ENCODE measurements around the gene ANO9. TPM values are rescaled to one million over a fixed set of nuclear protein-coding genes. Genes with fewer than 3 reads are reported as not detected.
"Not testable (repeated sequence)": the region's sequence is repeated elsewhere in the genome, so short reads cannot be mapped to it uniquely, and the experiment has no call there.

Gene ANO9
- total RNA-seq, 1 donor from 2014 or later = 74.5 TPM

GRCh38 chr11:437228-437870 is 4.5 kb downstream of the ANO9 start:
- intact Hi-C loops (cut with micrococcal nuclease) = no loop called here

DNA sequence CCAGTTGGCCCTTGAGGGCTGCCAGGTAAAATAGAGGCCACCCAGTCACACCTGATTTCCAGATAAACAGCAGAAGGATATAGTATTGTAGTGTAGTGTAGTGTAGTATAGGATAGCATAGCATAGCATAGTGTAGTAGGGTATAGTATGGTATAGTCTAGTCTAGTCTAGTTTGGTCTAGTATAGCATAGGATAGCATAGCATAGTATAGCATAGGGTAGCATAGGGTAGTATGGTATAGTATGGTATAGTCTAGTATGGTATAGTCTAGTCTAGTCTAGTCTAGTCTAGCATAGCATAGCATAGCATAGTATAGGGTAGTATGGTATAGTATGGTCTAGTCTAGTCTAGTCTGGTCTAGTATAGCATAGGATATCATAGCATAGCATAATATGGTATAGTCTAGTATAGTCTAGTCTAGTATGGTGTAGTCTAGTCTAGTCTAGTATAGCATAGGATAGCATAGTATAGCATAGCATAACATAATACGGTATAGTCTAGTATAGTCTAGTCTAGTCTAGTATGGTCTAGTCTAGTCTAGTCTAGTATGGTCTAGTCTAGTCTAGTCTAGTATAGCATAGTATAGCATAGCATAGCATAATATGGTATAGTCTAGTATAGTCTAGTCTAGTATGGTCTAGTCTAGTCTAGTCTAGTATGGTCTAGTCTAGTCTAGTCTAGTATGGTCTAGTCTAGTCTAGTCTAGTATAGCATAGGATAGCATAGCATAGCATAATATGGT is 6.6 kb downstream of the ANO9 start:
- intact Hi-C loops (cut with micrococcal nuclease) = not testable (repeated sequence)

DNA sequence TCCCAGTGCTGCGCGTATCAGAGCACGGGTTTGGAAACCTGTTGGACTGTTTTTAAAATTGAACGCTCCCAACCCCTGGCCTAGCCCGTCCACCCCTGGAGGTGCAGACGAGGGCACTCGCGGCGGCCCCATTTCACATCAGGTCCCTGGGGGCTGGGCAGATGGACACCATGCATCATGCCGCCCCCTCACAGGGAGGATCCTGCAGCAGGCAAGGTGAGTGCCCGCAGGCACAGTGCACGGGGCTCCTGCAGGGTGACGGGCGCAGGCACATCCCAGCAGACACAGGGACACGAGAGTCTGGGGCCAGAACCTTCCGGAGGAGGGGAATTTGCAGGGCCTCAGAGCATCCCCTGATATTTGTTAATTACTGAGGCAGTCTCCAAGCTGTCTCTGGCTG is 7.3 kb downstream of the ANO9 start:
- intact Hi-C loops (cut with micrococcal nuclease) = no loop called here

GRCh38 chr11:433641-434040 is 8.2 kb downstream of the ANO9 start:
- intact Hi-C loops (cut with micrococcal nuclease) = no loop called here

DNA sequence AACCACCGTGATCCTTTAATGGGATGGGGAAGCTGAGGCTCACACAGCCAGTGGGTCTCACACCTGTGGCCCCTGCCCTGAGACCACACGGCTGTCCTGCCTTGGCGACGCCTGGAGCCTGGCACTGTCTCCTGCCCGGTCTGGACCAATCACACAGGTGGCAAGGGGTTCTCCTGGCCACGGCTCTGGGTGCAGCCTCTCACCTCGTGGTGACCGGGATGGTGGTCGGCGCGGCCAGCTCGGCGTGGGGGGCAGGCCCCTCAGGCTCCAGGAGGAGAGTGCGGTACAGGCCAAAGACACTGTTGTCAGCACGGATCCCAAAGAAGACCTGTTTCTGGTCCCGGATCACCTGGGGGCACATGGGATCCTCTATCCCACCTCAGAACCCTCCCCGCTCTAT is 8.7 kb downstream of the ANO9 start:
- intact Hi-C loops (cut with micrococcal nuclease) = no loop called here

- intact Hi-C loops (cut with micrococcal nuclease) = no loop called here
Observed at GRCh38 chr11:432501-433100, 9.2 kb downstream of the ANO9 start.

DNA sequence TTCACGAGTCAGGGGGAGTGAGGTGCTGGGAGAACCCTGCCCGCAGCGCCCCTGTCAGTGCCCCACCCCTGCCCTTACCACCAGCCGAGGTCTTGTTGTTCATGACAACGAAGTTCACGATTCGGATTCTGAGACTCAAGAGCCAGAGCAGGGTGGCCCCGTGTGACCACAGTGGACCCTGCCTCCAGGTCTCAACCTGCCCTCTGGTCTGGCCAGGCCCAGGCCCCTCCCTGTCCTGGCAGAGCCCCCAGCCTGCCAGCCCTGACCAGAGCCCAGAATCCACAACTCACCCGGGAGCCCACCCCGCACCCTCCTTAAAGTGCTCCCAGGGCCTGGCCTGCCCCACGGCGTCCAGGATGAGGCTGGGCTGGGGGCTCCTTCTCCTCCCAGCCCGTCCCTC is 9.9 kb downstream of the ANO9 start:
- intact Hi-C loops (cut with micrococcal nuclease) = no loop called here

- intact Hi-C loops (cut with micrococcal nuclease) = no loop called here
Observed at GRCh38 chr11:429931-430456, 11.8 kb downstream of the ANO9 start.

GRCh38 chr11:429391-429790 is 12.4 kb downstream of the ANO9 start:
- intact Hi-C loops (cut with micrococcal nuclease) = no loop called here

- intact Hi-C loops (cut with micrococcal nuclease) = no loop called here
Observed at GRCh38 chr11:428295-428694, 13.5 kb downstream of the ANO9 start.

DNA sequence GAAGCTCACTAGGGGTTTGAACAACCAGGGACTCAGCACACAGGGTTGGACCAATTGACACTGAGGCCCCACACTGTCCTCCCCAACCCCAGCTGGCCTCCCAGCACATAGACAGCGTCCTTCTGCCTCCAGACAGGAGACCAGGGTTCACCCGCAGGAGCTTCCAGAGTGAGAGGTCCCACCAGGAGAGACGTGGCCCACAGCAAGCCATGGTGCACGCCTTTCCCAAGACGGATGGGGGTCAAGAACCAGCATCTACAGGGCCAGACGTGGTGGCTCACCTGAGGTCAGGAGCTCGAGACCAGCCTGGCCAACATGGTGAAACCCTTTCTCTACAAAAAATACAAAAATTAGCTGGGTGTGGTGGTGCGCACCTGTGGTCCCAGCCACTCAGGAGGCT is 15.0 kb downstream of the ANO9 start:
- intact Hi-C loops (cut with micrococcal nuclease) = no loop called here

GRCh38 chr11:425301-425700 is 16.5 kb downstream of the ANO9 start:
- intact Hi-C loops (cut with micrococcal nuclease) = no loop called here

DNA sequence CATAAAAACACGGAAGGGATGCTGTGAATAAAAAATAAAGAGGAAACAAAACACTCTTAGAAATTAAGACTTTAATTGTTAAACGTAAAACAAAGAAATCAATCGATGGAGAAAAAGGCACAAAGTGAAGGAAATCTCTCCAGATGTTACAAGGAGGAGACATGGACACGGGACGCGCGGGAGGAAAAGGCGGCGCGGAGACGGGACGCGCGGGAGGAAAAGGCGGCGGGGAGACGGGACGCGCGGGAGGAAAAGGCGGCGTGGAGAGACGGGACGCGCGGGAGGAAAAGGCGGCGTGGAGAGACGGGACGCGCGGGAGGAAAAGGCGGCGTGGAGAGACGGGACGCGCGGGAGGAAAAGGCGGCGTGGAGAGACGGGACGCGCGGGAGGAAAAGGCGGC is 17.0 kb downstream of the ANO9 start:
- intact Hi-C loops (cut with micrococcal nuclease) = not testable (repeated sequence)

DNA sequence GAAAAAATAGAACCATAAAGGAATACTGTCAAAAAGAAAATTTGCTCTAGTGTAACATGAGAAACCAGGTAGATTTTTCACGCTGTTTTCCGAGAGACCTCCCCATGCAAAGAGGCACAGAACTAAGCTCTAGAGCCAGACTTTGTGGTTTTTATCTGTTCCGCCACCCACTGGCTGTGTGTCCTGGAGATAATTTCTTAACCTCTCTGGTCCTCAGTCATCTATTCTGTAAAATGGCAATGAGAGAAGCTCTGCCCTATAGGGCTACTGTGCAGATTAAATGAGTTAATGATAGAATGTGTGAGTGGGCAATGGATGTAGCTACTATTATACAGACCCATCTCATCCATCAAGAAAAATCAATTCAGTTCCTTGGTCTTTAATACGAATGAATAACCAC is 17.6 kb downstream of the ANO9 start:
- intact Hi-C loops (cut with micrococcal nuclease) = no loop called here

DNA sequence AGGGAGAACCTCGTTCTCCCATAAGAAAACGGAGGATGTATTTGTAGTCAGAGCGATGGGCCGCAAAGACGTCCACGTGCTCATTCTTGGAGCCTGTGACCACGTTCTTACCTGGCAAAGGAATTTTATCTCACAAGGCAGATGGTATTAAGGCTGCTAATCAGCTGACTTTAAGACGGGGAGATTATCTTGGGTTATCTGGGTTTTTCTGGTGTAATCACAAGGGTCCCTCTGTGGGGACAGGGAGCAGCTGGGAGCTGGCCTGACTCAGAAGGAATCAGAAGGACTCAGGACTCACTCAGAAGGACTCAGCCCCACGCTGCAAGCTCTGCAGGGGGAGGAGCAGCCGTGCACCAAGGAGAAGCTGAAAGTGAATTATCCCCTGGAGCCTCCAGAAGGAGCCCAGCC is 19.6 kb downstream of the ANO9 start:
- intact Hi-C loops (cut with micrococcal nuclease) = no loop called here

DNA sequence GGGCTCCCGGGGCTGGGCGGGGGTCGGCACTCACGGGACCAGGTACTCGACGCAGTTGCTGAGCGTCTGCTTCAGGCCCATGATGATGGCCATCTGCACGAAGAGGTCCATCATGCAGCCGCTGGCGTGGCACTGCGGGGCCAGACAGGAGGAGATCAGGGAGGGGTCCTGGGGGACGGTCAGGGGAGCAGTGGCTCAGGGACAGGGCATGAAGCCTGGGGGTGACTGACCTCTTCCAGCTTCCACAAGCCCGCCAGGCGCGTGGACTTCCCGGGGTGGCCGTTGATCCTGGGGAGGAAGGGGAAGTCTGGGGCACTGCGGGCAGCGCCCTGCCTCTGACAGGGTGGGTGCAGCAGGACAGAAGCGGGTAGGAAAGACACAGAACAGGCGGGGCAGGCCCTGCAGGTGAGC is 20.9 kb downstream of the ANO9 start:
- intact Hi-C loops (cut with micrococcal nuclease) = no loop called here

- intact Hi-C loops (cut with micrococcal nuclease) = no loop called here
Observed at GRCh38 chr11:420054-420910, 21.5 kb downstream of the ANO9 start.

- intact Hi-C loops (cut with micrococcal nuclease) = no loop called here
Observed at GRCh38 chr11:419248-420005, 22.4 kb downstream of the ANO9 start.

DNA sequence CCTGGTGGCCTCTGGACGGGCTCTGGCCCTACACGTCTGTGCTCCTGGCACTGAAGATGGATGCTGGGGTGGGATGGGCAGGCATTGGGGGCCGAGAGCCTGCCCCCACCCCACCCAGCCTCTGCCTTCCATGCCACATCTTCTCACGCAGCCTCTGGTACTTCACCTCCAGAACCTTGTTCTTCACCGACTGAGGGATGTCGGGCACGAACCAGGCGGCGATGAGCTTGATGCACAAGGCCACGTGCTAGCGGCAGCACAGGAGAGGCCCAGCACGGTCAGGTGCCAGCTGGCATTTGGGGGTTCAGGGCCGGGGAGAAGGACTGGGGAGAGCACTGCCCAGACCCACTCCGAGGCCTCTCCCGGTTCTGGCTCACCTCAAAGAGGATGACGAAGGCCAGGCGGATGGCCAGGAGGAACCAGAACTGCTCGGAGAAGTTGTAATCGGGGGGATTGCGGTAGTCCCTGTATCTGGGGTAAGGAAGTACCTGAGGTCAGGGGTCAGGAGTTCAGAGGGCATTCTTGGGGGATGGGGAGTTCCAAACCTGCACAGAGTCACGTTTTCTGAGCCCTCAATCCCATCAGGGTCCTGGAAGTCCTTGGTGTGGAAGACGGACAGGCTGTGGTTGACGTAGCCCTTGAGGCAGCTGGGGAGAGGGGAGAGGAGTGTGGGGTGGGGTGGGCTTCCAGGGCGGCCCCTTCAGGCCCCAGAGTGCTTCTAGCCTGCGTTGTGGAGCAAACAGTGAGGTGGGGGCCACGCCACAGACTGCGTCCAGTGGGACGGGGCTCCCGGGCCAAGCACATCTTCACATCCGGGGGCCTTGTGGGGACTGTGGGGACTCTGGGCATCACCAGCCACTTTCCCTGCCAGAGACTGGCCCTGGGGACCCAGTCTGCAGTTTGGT is 23.2 kb downstream of the ANO9 start:
- intact Hi-C loops (cut with micrococcal nuclease) = no loop called here
